GM18507 (cell line): ENCODE results near the gene SCTR.

Experiments used
- DNase-seq: peaks from one replicate; pipeline ENCODE4 v3.0.0; 2011; ENCODE audit warnings: low read depth; ENCODE audit not compliant: insufficient read length; ENCODE audit errors: extremely low spot score
- FAIRE-seq: peaks from 2 replicates; lab custom pipeline; 2011; peaks lifted over from hg19 to GRCh38; lab: Jason Lieb, UNC

SCTR gene

GRCh38 chr2:119490106-119490505 lies 34.2 kb downstream of the SCTR start:
- FAIRE-seq (no peak), DNase-seq (no peak)

DNA sequence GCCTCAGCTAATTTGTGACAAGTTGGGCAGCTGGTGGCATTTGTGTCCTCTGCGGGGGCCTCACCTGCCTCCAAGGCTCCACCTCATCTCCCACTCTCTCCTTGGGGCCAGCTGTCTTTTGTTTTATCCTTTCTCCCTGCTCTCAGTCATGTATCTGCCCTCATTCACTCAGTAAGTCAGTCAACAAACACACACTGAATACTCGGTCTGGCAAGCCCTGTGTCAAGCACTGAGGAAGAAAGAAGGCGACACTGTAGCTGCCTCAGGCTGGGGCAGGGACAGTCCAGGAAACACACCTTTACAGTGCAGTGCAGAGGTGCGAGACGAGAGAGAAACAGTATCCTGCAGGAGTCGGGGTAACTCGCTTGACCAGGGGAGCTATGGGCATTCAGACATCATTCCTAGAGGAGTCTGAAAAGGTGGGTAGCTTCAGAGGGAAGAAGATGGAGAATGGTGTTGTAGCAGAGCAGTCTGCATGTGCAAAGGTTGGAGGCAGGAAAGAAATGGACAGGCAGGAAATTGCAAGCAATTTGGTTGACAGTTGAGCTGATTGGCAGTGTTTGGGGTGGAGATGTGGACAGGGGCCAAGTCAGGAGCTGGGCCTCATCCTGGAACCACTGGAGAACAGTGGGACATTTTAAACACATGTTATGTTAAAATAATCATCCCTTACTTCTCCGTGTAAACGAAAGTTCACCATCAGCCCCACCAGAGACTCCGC lies 34.9 kb downstream of the SCTR start:
- no peak for FAIRE-seq

DNA sequence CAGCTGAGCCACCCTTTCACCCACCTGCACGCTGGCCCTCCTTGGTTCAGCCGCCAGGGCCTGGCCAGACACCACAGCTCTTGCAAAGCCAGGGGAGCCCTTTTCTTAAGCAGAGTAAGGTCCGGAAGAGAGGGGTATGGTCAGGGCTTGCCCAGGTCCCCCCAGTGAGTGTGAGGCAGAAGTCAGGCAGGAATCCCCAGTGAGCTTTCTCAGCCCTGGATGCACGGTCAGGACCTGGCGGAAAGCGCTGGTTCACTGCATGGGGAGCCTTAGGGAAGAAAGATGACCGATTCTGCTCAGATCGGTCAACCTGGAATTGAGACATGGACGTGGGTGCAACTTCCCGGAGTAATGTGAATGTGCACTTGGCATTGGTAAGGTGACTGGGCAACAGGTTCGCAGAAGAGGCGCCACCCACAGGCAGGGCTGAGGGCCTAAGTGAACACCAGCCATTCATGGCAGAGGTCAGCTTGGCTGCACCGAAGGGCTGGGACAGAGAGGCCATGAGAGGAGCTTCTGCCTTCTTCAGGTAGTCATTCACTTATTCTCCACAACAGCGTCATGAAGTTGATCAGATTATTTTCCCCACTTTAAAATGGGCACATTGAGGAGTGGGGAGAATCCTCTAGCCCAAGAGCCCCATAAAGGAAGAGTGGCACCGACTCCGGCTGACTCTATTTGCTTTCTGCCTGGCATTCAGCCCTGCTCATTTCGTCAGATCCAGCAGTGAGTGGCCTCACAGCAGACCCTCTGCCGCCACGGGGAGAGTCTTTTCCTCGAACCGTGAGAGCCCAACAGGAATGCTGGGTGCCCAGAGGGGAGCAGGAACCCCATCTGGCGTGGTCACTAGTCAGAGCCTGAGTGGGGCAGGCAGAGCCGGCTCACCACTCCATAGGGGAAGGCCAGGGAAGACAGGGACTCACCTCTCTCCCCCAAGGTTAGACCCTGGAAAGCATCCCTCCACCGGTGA lies 35.8 kb downstream of the SCTR start:
- DNase-seq (no peak), FAIRE-seq (peak; percentile 67)

More for the DNA sequence above, 34.9 kb downstream of the SCTR start:
- DNase-seq = no peak

GRCh38 chr2:119487434-119488244 lies 36.6 kb downstream of the SCTR start:
- DNase-seq (peak; percentile 71), FAIRE-seq (peak; percentile 94)

GRCh38 chr2:119486886-119487285 lies 37.4 kb downstream of the SCTR start:
- FAIRE-seq (no peak), DNase-seq (no peak)

DNA sequence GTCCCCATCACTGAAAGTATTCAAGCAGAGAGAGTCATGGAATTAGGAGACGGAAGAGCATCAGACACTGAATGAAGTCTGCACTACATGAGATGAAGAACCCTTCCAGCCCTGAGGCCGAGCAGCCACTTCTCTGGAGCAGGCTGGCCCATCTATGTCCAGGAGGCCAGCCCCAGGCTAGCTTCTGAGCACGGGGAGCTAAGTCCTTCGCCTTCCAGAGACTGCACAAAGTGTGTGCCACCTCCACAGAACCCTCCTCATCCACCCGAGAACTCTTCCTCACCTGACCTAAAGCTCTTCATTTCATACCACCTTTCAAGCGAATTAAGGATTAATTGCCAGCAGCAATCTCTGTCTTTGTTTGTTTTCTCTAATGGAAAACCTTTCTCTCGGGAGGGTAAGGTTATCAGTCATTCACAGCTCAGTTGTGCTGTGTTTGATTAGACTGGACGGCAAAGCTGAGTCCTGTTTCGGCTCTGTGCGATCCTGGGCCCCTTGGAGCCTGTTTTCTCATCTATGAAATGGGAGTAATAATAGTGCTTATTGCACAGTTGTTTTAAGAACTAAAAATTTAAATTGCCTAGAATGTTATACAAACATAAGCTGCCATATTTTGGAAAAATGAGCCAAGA lies 38.0 kb downstream of the SCTR start:
- no peak for DNase-seq
- FAIRE-seq = no peak

- FAIRE-seq = no peak
- no peak for DNase-seq
Observed at GRCh38 chr2:119485336-119486110, 38.8 kb downstream of the SCTR start.

DNA sequence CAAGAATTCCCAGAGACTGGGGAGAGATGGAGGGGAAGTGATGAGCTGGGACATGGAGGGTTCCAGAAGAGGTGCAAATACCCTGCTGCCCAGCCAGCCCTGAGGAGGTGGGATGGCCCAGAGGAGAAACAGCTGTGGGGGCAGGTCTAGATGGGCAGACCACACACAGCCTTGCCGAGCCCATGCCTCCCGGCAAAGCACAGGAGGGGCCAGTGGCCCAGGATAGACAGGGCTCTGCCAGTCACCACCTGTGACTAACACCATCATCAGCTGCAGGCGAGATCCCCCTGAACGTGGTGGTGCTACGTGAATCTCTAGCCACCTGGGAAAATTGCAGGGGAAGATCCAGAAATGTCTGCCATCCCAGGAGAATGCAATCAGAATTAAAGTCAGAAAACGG lies 39.4 kb downstream of the SCTR start:
- no peak for FAIRE-seq
- no peak for DNase-seq

DNA sequence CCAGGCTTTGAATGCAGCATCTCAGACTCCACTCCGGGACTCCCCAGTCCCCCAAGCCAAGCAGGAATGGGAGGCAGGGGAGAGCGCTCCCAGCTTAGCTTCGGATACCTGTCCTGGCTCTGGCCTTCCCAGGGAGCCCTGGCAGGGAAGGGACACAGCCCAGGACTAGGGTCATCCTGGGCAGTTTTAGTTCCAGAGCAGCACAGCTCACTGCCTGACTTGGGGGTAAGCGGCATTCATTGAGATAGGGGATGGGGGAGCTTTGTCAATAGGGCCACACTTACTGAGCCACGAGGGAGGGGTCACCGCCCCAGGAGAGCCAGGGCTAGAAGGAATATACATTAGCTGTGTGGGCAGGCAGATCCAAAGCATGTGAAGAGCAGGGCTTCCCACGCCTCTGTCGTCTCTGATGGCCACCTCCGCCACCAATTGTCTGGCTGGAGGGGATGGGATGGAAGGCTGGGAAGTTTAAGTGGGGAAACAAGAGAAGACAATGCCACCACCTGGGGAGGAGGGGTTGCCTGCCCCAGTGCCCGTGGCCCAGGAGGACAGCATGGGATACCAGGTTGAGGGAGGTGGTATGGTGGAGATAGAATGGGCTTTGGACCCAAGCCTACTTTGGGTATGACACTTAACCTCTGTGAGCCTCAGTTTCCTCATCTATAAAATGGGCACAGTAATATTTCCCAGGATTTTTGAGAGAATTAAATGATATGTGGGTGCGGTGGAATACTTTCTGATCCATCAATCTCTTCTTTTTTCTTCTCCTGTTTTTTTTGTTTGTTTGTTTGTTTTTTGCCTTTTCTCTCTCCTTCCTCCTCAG lies 40.2 kb downstream of the SCTR start:
- FAIRE-seq = no peak
- no peak for DNase-seq

DNA sequence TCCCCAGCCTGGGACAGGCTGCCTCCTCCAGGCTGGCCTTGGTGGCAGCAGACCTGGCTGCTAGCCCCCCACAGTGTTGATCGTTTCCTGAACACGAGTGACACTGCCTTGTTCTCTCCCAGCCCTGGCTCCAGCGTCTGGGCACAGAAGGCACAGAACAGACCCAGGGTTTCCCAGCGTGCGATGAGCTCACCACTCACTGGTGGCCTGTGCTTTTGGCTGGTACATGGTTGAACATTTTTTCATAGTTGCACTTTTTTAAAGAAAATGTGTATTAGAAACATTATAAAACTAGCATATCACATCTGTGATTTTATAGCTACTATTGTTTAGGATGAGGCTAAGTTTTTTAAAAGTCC lies 40.9 kb downstream of the SCTR start:
- FAIRE-seq = no peak
- no peak for DNase-seq

- FAIRE-seq = no peak
- DNase-seq = no peak
Observed at GRCh38 chr2:119482481-119483394, 41.5 kb downstream of the SCTR start.

- DNase-seq (no peak), FAIRE-seq (no peak)
Observed at GRCh38 chr2:119481501-119482455, 42.5 kb downstream of the SCTR start.

GRCh38 chr2:119480718-119481142 lies 43.6 kb downstream of the SCTR start:
- FAIRE-seq (no peak), DNase-seq (no peak)

GRCh38 chr2:119480184-119480583 lies 44.1 kb downstream of the SCTR start:
- no peak for FAIRE-seq
- DNase-seq = no peak

- no peak for FAIRE-seq
- DNase-seq = no peak
Observed at GRCh38 chr2:119478978-119479295, 45.3 kb downstream of the SCTR start.
